K562 (cell line): ENCODE measurements around the gene ATMIN. TPM values are rescaled to one million over a fixed set of nuclear protein-coding genes. Genes with fewer than 3 reads are reported as not detected.

Experiments used
- CCAR2 ChIP-seq: fragments of 200-400 bp; formaldehyde crosslinking; IDR thresholded peaks from 2 replicates; pipeline ENCODE4 v1.6.1; 2017; ENCODE audit warnings: mild to moderate bottlenecking, low read depth, low read length
- CSDE1 ChIP-seq, 2 experiments: fragments of 450-650 bp; IDR thresholded peaks; 2 replicates each; pipeline ENCODE4 v1.6.1; 2016; ENCODE audit warnings: mild to moderate bottlenecking in 1 of 2
- DACH1 ChIP-seq: fragments of 450-650 bp; IDR thresholded peaks from 2 replicates; pipeline ENCODE4 v1.6.1; 2018; ENCODE audit not compliant: partially characterized antibody
- DIDO1 ChIP-seq: fragments of 450-650 bp; IDR thresholded peaks from 2 replicates; pipeline ENCODE4 v1.6.1; 2016; ENCODE audit warnings: low read depth, missing biosample characterization, missing genetic modification characterization
- E2F3 ChIP-seq: fragments of 250-450 bp; sonication (Bioruptor Pico); IDR thresholded peaks from 2 replicates; pipeline ENCODE4 v1.4.0; 2020; ENCODE audit warnings: mild to moderate bottlenecking
- HMG20B ChIP-seq: fragments of 250-450 bp; sonication (Bioruptor Pico); IDR thresholded peaks from 2 replicates; pipeline ENCODE4 v1.5.0; 2021; ENCODE audit warnings: mild to moderate bottlenecking
- KAT7 ChIP-seq: sonication (generic); formaldehyde crosslinking; IDR thresholded peaks from 2 replicates; pipeline ENCODE4 v1.8.0; 2022; ENCODE audit warnings: missing genetic modification reagents, mild to moderate bottlenecking, borderline replicate concordance
- KLF10 ChIP-seq: fragments of 250-450 bp; sonication (Bioruptor Pico); IDR thresholded peaks from 2 replicates; pipeline ENCODE4 v1.6.1; 2021; ENCODE audit warnings: matching md5 sums
- NFIX ChIP-seq: fragments of 250-450 bp; sonication (Bioruptor Pico); IDR thresholded peaks from 2 replicates; pipeline ENCODE4 v1.4.0; 2020; ENCODE audit warnings: low read depth, mild to moderate bottlenecking, moderate library complexity
- NR1H2 ChIP-seq: sonication (generic); formaldehyde crosslinking; IDR thresholded peaks from 2 replicates; pipeline ENCODE4 v1.4.0; 2020; ENCODE audit warnings: mild to moderate bottlenecking, missing genetic modification reagents
- NRF1 ChIP-seq, 2 experiments: fragments of 450-650 bp; IDR thresholded peaks in 1 of 2; conservative IDR thresholded peaks in 1 of 2; 2 replicates each; pipeline ENCODE4 v1.6.1; 2014; ENCODE audit warnings: mild to moderate bottlenecking in 2 of 2
- RBM22 ChIP-seq: fragments of 200-400 bp; formaldehyde crosslinking; IDR thresholded peaks from 2 replicates; pipeline ENCODE4 v1.6.1; 2018; ENCODE audit warnings: low read length, low read depth; ENCODE audit not compliant: poor library complexity, severe bottlenecking
- SAFB2 ChIP-seq: fragments of 200-400 bp; formaldehyde crosslinking; IDR thresholded peaks from 2 replicates; pipeline ENCODE4 v1.6.1; 2018; ENCODE audit warnings: borderline replicate concordance, low read length, low read depth, moderate library complexity; ENCODE audit not compliant: severe bottlenecking
- SNAPC5 ChIP-seq: fragments of 250-450 bp; sonication (Bioruptor Pico); IDR thresholded peaks from 2 replicates; pipeline ENCODE4 v1.8.0; 2021; ENCODE audit warnings: moderate library complexity, mild to moderate bottlenecking, inconsistent platforms
- SP1 ChIP-seq: sonication (generic); formaldehyde crosslinking; IDR thresholded peaks from 2 replicates; pipeline ENCODE4 v1.8.1; 2022; ENCODE audit warnings: mild to moderate bottlenecking, missing genetic modification reagents
- THRB ChIP-seq: fragments of 450-650 bp; formaldehyde crosslinking; conservative IDR thresholded peaks from 2 replicates; pipeline ENCODE4 v1.4.0; 2022; ENCODE audit warnings: mild to moderate bottlenecking, missing genetic modification characterization
- ZNF165 ChIP-seq: fragments of 250-450 bp; sonication (Bioruptor Pico); IDR thresholded peaks from 2 replicates; pipeline ENCODE4 v1.4.0; 2020; ENCODE audit warnings: borderline replicate concordance
- ZNF75A ChIP-seq: fragments of 450-650 bp; formaldehyde crosslinking; IDR thresholded peaks from 2 replicates; pipeline ENCODE4 v1.4.0; 2020; ENCODE audit warnings: mild to moderate bottlenecking
- ZNF79 ChIP-seq: fragments of 250-450 bp; sonication (Bioruptor Pico); IDR thresholded peaks from 2 replicates; pipeline ENCODE4 v1.4.0; 2020; ENCODE audit warnings: low read depth, mild to moderate bottlenecking, moderate library complexity
- polyA plus RNA-seq, 8 experiments: library from polyadenylated mRNA; depleted of rRNA in 4 of 8; stranded (reverse) in 5 of 8; unstranded in 3 of 8; fragments of >200 nt; fragmentation: Nextera tagmentation in 2 of 8; fragmentation: Illumina TruSeq in 1 of 8; extraction: Ambion mirVana in 2 of 8; extraction: Trizol in 1 of 8; gene quantifications; 2 replicates each; pipeline versions ENCODE4 v1.2.1 to v1.2.3, GENCODE V29; 2011 to 2014; ENCODE audit warnings: inconsistent platforms in 1 of 8, missing spikeins in 1 of 8
- total RNA-seq, 7 experiments: library from RNA; depleted of rRNA in 6 of 7; stranded (reverse); fragments of >200 nt in 6 of 7; fragmentation: Illumina TruSeq in 2 of 7; extraction: Trizol in 2 of 7; gene quantifications; 2 replicates each; pipeline versions ENCODE4 v1.2.1 to v1.2.3, GENCODE V29; 2011 to 2021; ENCODE audit warnings: low replicate concordance in 1 of 7
- TF ChIP-seq, protein P1 (sequence below): sonication (generic); formaldehyde crosslinking; IDR thresholded peaks from 2 replicates; pipeline ENCODE4 v1.9.0; 2022; ENCODE audit warnings: mild to moderate bottlenecking, missing genetic modification reagents
- TF ChIP-seq, protein P2 (sequence below): sonication (generic); formaldehyde crosslinking; IDR thresholded peaks from 2 replicates; pipeline ENCODE4 v1.8.1; 2022; ENCODE audit warnings: missing genetic modification reagents
- TF ChIP-seq, protein P3 (sequence below): IDR thresholded peaks from 2 replicates; pipeline ENCODE4 v1.6.1; 2016; ENCODE audit warnings: missing genetic modification characterization, missing compliant biosample characterization
- TF ChIP-seq, protein P4 (sequence below), 2 experiments: fragments of 450-650 bp; conservative IDR thresholded peaks; 2 replicates each; pipeline ENCODE4 v1.6.1; 2017; ENCODE audit warnings: mild to moderate bottlenecking in 2 of 2, moderate library complexity in 2 of 2

Gene ATMIN
- total and polyA plus RNA-seq, 9 of the 15 experiments (the other 6 are each of a cell fraction or from before 2014, with no cell fraction given) = 6.7 to 40.9 (median 23.4) TPM

GRCh38 chr16:81095953-81096714 is 60.5 kb downstream of the ATMIN start, which contains the start of gene GCSH (continued):
- TF ChIP-seq DIDO1 (tag) (no peak), CSDE1 (IDR thresholded peaks at IDR 0.05) (no peak), KAT7 (CRISPR knock-in tag) (no peak; the same call in 1 of the 2 replicates), CCAR2 (no peak), ZNF165 (CRISPR knock-in tag) (no peak), DACH1 (no peak), SNAPC5 (CRISPR knock-in tag) (no peak), ZNF79 (CRISPR knock-in tag) (no peak), SP1 (CRISPR knock-in tag) (peak; percentile 81), NR1H2 (no peak), NRF1 (conservative IDR thresholded peaks at IDR 0.05 in 1 of 2, IDR thresholded peaks at IDR 0.05 in 1 of 2) (peak; percentile 86 to 88), NFIX (no peak), E2F3 (CRISPR knock-in tag) (peak; percentile 85), HMG20B (CRISPR knock-in tag) (no peak), RBM22 (no peak), THRB (CRISPR knock-in tag) (no peak), ZNF75A (CRISPR knock-in tag) (no peak), SAFB2 (no peak), KLF10 (CRISPR knock-in tag) (no peak)
- TF ChIP-seq, protein P1, sequence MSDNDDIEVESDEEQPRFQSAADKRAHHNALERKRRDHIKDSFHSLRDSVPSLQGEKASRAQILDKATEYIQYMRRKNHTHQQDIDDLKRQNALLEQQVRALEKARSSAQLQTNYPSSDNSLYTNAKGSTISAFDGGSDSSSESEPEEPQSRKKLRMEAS (CRISPR knock-in tag) = peak; percentile 86
- TF ChIP-seq, protein P2, sequence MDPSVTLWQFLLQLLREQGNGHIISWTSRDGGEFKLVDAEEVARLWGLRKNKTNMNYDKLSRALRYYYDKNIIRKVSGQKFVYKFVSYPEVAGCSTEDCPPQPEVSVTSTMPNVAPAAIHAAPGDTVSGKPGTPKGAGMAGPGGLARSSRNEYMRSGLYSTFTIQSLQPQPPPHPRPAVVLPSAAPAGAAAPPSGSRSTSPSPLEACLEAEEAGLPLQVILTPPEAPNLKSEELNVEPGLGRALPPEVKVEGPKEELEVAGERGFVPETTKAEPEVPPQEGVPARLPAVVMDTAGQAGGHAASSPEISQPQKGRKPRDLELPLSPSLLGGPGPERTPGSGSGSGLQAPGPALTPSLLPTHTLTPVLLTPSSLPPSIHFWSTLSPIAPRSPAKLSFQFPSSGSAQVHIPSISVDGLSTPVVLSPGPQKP (CRISPR knock-in tag) = no peak
- TF ChIP-seq, protein P3, sequence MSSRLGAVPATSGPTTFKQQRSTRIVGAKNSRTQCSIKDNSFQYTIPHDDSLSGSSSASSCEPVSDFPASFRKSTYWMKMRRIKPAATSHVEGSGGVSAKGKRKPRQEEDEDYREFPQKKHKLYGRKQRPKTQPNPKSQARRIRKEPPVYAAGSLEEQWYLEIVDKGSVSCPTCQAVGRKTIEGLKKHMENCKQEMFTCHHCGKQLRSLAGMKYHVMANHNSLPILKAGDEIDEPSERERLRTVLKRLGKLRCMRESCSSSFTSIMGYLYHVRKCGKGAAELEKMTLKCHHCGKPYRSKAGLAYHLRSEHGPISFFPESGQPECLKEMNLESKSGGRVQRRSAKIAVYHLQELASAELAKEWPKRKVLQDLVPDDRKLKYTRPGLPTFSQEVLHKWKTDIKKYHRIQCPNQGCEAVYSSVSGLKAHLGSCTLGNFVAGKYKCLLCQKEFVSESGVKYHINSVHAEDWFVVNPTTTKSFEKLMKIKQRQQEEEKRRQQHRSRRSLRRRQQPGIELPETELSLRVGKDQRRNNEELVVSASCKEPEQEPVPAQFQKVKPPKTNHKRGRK = no peak
- TF ChIP-seq, protein P4, sequence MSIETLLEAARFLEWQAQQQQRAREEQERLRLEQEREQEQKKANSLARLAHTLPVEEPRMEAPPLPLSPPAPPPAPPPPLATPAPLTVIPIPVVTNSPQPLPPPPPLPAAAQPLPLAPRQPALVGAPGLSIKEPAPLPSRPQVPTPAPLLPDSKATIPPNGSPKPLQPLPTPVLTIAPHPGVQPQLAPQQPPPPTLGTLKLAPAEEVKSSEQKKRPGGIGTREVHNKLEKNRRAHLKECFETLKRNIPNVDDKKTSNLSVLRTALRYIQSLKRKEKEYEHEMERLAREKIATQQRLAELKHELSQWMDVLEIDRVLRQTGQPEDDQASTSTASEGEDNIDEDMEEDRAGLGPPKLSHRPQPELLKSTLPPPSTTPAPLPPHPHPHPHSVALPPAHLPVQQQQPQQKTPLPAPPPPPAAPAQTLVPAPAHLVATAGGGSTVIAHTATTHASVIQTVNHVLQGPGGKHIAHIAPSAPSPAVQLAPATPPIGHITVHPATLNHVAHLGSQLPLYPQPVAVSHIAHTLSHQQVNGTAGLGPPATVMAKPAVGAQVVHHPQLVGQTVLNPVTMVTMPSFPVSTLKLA (conservative IDR thresholded peaks at IDR 0.05) = peak; percentile 72 to 89
